DOHH2 (cell line): ENCODE data around the gene C2orf49.

Experiments
- H3F3A ChIP-seq: fragments of 200-600 bp; sonication (generic), shearing (Covaris generic); 2 replicates; pipeline ENCODE4 v1.6.0; 2016; ENCODE audit warnings: antibody characterized with exemption, mild to moderate bottlenecking; ENCODE audit not compliant: control insufficient read depth, insufficient read depth
- H3K27ac ChIP-seq: fragments of 200-600 bp; sonication (generic); 2 replicates; pipeline ENCODE4 v1.5.1; 2014; ENCODE audit warnings: low read depth, mild to moderate bottlenecking, low read length, moderate library complexity
- H3K27me3 ChIP-seq: fragments of 200-600 bp; sonication (generic); 2 replicates; pipeline ENCODE4 v1.6.1; 2014; ENCODE audit warnings: mild to moderate bottlenecking, low read length, mixed read lengths; ENCODE audit not compliant: control insufficient read depth
- H3K36me3 ChIP-seq: fragments of 200-600 bp; sonication (generic); 2 replicates; pipeline ENCODE4 v1.6.1; 2014; ENCODE audit warnings: mild to moderate bottlenecking, low read length, moderate library complexity, mixed read lengths; ENCODE audit not compliant: control insufficient read depth
- H3K4me1 ChIP-seq: fragments of 200-600 bp; sonication (generic); 2 replicates; pipeline ENCODE4 v1.6.1; 2014; ENCODE audit warnings: mild to moderate bottlenecking, low read length, mixed read lengths; ENCODE audit not compliant: control insufficient read depth
- H3K4me2 ChIP-seq: fragments of 200-600 bp; sonication (generic); 2 replicates; pipeline ENCODE4 v1.6.0; 2014; ENCODE audit warnings: mild to moderate bottlenecking, low read length, moderate library complexity
- H3K4me3 ChIP-seq: fragments of 200-600 bp; sonication (generic); 2 replicates; pipeline ENCODE4 v1.5.1; 2014; ENCODE audit warnings: mild to moderate bottlenecking, low read length, mixed read lengths
- H3K79me2 ChIP-seq: fragments of 200-600 bp; sonication (generic); 2 replicates; pipeline ENCODE4 v1.6.1; 2014; ENCODE audit warnings: mild to moderate bottlenecking, low read length, mixed read lengths; ENCODE audit not compliant: control insufficient read depth
- H3K9me2 ChIP-seq: fragments of 200-600 bp; sonication (generic); replicated peaks from 2 replicates; pipeline ENCODE4 v1.6.1; 2014; ENCODE audit warnings: mild to moderate bottlenecking, low read length, mixed read lengths; ENCODE audit not compliant: control insufficient read depth
- H3K9me3 ChIP-seq: fragments of 200-600 bp; sonication (generic); 2 replicates; pipeline ENCODE4 v1.6.1; 2014; ENCODE audit warnings: antibody characterized with exemption, low read length, mixed read lengths; ENCODE audit not compliant: control insufficient read depth, insufficient read depth
- H4K20me1 ChIP-seq: fragments of 200-600 bp; sonication (generic); 2 replicates; pipeline ENCODE4 v1.6.0; 2014; ENCODE audit warnings: low read depth, mild to moderate bottlenecking, antibody characterized with exemption, low read length, moderate library complexity; ENCODE audit not compliant: control insufficient read depth, insufficient read depth
- CTCF ChIP-seq: fragments of 200-600 bp; sonication (generic); IDR thresholded peaks from one replicate; pipeline ENCODE4 v1.5.1; 2014; ENCODE audit warnings: antibody characterized with exemption, mild to moderate bottlenecking, low read depth, low read length; ENCODE audit not compliant: poor library complexity, severe bottlenecking
- EZH2phosphoT487 ChIP-seq: fragments of 200-600 bp; sonication (generic); IDR thresholded peaks from 2 replicates; pipeline ENCODE4 v1.6.1; 2017; ENCODE audit warnings: borderline replicate concordance, mild to moderate bottlenecking, antibody characterized with exemption, low read length, moderate library complexity, mixed read lengths

Gene C2orf49

GRCh38 chr2:105358593-105358992, 21.3 kb downstream of the C2orf49 start:
- Histone ChIP-seq H4K20me1 (no peaks in the 10 kb centered on the region), H3F3A (no peaks in the 10 kb centered on the region), H3K4me2 (no peak overlapping the region), H3K9me2 (no peaks in the 10 kb centered on the region), H3K9me3 (no peaks in the 10 kb centered on the region), H3K4me3 (no peak overlapping the region), H3K27me3 (no peaks in the 10 kb centered on the region), H3K36me3 (peaks cover 12% of the 10 kb centered on the region), H3K27ac (no peak overlapping the region), H3K4me1 (no peaks in the 10 kb centered on the region), H3K79me2 (no peaks in the 10 kb centered on the region)
- no peak for TF ChIP-seq EZH2phosphoT487

- TF ChIP-seq CTCF (no peak), EZH2phosphoT487 (no peak)
- Histone ChIP-seq H3K79me2 (no peaks in the 10 kb centered on the region), H3K27me3 (no peaks in the 10 kb centered on the region), H3K4me1 (no peaks in the 10 kb centered on the region; the same call in 1 of the 2 replicates), H3K27ac (no peak overlapping the region), H3K9me2 (no peaks in the 10 kb centered on the region), H3K9me3 (no peaks in the 10 kb centered on the region), H3F3A (no peaks in the 10 kb centered on the region), H3K4me3 (no peak overlapping the region), H3K36me3 (peaks cover 4% of the 10 kb centered on the region; the same call in 1 of the 2 replicates), H4K20me1 (no peaks in the 10 kb centered on the region), H3K4me2 (no peak overlapping the region)
Observed at GRCh38 chr2:105361102-105361889, 24.0 kb downstream of the C2orf49 start.

GRCh38 chr2:105362862-105363591, 25.7 kb downstream of the C2orf49 start:
- H3K36me3 ChIP-seq: no peaks in the 10 kb centered on the region
- no peaks in the 10 kb centered on the region for H3K9me3 ChIP-seq

More at GRCh38 chr2:105362862-105363591, 25.7 kb downstream of the C2orf49 start:
- Histone ChIP-seq H3K27me3 (no peaks in the 10 kb centered on the region), H3K4me2 (no peak overlapping the region), H3K4me3 (no peak overlapping the region), H3K4me1 (no peaks in the 10 kb centered on the region; the same call in 1 of the 2 replicates), H3K27ac (no peak overlapping the region), H4K20me1 (no peaks in the 10 kb centered on the region), H3F3A (no peaks in the 10 kb centered on the region), H3K9me2 (no peaks in the 10 kb centered on the region), H3K79me2 (no peaks in the 10 kb centered on the region)
- no peak for TF ChIP-seq EZH2phosphoT487
- no peak for TF ChIP-seq CTCF
